Stimulated activated naive B cell treated with anti-CD40 and anti-IgM and Interleukin-4, amounts not matched to agents 10 μg/mL and 1 μg/mL and 100 μg/mL, for 72 hours (primary cell): ENCODE data around the gene LGR6.
A peak's percentile ranks its signal among the peaks of the same experiment; 100 is the strongest.
"Not testable (repeated sequence)": the region's sequence is repeated elsewhere in the genome, so short reads cannot be mapped to it uniquely, and the experiment has no call there.

Experiments
- ATAC-seq, 2 donors: fragments of 150-1000 bp; cut with Tn5 transposase; replicated peaks; 2 replicates each; pipeline ENCODE4 v1.10.0; 2021; ENCODE audit warnings: moderate library complexity in 1 of 2
- DNase-seq: peaks from one replicate; pipeline ENCODE4 v3.0.0; 2021
- H3K27ac Mint-ChIP-seq: one replicate; pipeline ENCODE4 v1.8.0; 2022; ENCODE audit warnings: mild to moderate bottlenecking, mixed read lengths
- H3K27me3 Mint-ChIP-seq, 2 donors: one replicate each; pipeline ENCODE4 v1.8.0; 2022; ENCODE audit warnings: mixed read lengths in 2 of 2
- H3K36me3 Mint-ChIP-seq, 2 donors: one replicate each; pipeline ENCODE4 v1.8.0; 2022; ENCODE audit warnings: mixed read lengths in 2 of 2, mild to moderate bottlenecking in 1 of 2
- H3K4me1 Mint-ChIP-seq, 2 donors: one replicate each; pipeline ENCODE4 v1.8.0; 2022; ENCODE audit warnings: mixed read lengths in 2 of 2, mild to moderate bottlenecking in 1 of 2
- H3K4me3 Mint-ChIP-seq, 2 donors: one replicate each; pipeline ENCODE4 v1.8.0; 2022; ENCODE audit warnings: mild to moderate bottlenecking in 2 of 2, mixed read lengths in 2 of 2, moderate library complexity in 1 of 2
- H3K9me3 Mint-ChIP-seq, 2 donors: one replicate each; pipeline ENCODE4 v1.8.0; 2022; ENCODE audit warnings: mixed read lengths in 2 of 2, mild to moderate bottlenecking in 1 of 2

The LGR6 gene

GRCh38 chr1:202179828-202180750, 13.5 kb upstream of the LGR6 start:
- DNase-seq (no peak), ATAC-seq (peak; percentile 15 to 80)
- H3K4me3 Mint-ChIP-seq: peak overlapping the region; percentile 6 to 64
- peaks cover 30 to 41% of the 10 kb centered on the region in 2 donors for H3K27me3 Mint-ChIP-seq
- H3K27ac Mint-ChIP-seq: no peak overlapping the region
- H3K9me3 Mint-ChIP-seq: no peaks in the 10 kb centered on the region
- H3K36me3 Mint-ChIP-seq: no peaks in the 10 kb centered on the region
- H3K4me1 Mint-ChIP-seq: peaks cover 11 to 27% of the 10 kb centered on the region in 2 donors

DNA sequence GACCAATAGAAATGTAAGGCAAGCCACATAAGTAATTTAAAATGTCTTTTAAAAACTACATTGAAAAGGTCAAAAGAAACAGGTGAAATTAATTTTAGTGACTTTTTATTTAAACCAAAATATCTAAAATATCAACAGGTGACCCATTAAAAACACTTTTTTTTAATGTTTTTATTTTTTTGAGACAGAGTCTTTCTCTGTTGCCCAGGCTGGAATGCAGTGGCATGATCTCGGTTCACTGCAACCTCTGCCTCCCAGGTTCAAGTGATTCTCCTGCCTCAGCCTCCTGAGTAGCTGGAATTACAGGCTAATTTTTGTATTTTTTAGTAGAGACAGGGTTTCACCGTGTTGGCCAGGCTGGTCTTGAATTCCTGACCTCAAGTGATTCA, 12.9 kb upstream of the LGR6 start:
- not testable (repeated sequence) for H3K4me3 Mint-ChIP-seq, H3K27ac Mint-ChIP-seq, H3K9me3 Mint-ChIP-seq, DNase-seq, H3K36me3 Mint-ChIP-seq, ATAC-seq
- H3K4me1 Mint-ChIP-seq: peaks cover 11 to 27% of the 10 kb centered on the region in 2 donors
- H3K27me3 Mint-ChIP-seq: peaks cover 36 to 48% of the 10 kb centered on the region in 2 donors

DNA sequence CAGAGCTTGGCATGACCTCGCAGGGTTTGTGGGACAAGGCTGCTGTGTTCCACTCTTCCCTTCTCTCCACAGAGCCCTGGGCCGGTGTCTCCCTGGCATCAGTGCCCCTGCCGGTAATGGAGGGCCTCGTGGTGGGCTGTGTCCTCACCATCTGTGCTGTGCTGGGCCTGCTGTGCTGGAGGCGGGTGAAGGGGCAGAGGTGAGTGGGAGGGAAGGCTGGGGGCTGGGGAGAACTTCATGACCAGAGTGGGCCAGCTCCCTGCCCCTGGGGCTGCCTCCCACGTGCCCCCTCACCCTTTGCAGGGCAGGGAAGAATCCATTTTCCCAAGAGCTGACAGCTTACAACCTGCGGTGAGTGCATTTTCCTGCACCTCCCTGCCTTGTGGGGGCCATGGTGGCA, 12.0 kb upstream of the LGR6 start:
- no peaks in the 10 kb centered on the region for H3K36me3 Mint-ChIP-seq
- peaks cover 11 to 27% of the 10 kb centered on the region in 2 donors for H3K4me1 Mint-ChIP-seq
- H3K9me3 Mint-ChIP-seq: no peaks in the 10 kb centered on the region
- H3K27ac Mint-ChIP-seq: peak overlapping the region; percentile 0
- ATAC-seq: no peak
- H3K27me3 Mint-ChIP-seq: peaks cover 39 to 56% of the 10 kb centered on the region in 2 donors
- DNase-seq: no peak
- H3K4me3 Mint-ChIP-seq: no peak overlapping the region

GRCh38 chr1:202182040-202182877, 11.3 kb upstream of the LGR6 start:
- Mint-ChIP-seq H3K4me3 (no peak overlapping the region), H3K4me1 (peaks cover 11 to 27% of the 10 kb centered on the region in 2 donors), H3K27ac (peak overlapping the region; percentile 0), H3K36me3 (no peaks in the 10 kb centered on the region), H3K9me3 (no peaks in the 10 kb centered on the region), H3K27me3 (peaks cover 46 to 57% of the 10 kb centered on the region in 2 donors)
- ATAC-seq: no peak
- no peak for DNase-seq

DNA sequence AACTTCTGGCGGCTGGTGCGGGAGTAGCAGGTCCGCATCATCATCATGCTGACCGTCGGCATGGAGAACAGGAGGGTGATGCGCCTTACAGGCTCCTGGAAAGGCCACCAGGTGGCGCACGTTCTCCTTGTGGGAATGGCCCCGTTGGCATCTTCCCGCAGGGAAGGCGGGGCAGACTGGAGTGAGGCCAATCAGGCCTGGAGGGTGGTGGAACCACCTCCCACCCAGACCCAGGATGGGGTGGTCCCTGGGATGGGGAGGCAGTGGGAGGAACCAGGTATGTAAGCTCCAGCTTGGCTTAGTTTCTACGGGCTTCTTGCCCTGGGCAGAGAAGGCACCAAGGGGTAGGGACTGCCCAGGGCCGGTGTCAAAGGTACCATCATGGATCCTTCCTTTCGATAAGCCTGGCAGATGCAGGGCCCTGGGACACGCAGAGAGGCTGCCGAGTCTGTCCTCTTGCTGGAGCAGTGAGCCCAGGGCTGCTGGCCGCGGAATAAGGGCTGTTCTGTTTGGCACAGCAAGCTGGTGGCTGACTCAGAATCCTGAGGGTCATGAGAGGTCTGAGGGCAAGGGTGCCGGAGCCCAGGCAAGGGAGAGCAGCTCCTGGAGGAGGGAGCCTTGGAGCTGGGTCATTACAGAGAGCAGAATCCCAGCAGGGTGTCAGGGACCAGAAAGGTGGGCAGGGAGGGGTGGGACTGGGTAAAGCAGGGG, 8.7 kb upstream of the LGR6 start:
- DNase-seq (peak; percentile 40), ATAC-seq (peak; percentile 54 to 74)
- Mint-ChIP-seq H3K4me1 (peaks cover 10 to 17% of the 10 kb centered on the region in 2 donors), H3K27me3 (peaks cover 47 to 65% of the 10 kb centered on the region in 2 donors), H3K9me3 (no peaks in the 10 kb centered on the region), H3K27ac (no peak overlapping the region), H3K4me3 (no peak overlapping the region), H3K36me3 (no peaks in the 10 kb centered on the region)

DNA sequence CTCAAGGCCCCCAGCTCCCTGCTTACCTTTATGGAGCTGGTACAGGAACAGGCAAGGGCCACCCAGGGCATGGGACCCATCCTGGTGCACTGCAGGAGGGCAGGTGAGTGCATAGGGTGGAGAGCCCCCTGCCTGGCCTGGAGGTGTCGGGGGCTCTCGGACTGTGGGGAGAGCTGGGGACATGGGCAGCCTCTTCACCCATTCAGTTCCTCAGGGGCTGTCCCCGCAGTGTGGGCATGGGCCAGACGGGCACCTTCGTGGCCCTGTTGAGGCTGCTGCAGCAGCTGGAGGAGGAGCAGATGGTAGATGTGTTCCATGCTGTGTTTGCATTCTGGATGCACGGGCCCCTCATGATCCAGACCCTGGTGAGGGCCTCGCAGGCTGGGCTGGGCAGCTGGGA, 7.3 kb upstream of the LGR6 start:
- Mint-ChIP-seq H3K36me3 (no peaks in the 10 kb centered on the region), H3K4me3 (no peak overlapping the region), H3K27me3 (peaks cover 47 to 65% of the 10 kb centered on the region in 2 donors), H3K4me1 (peaks cover 8 to 10% of the 10 kb centered on the region in 2 donors), H3K9me3 (no peaks in the 10 kb centered on the region), H3K27ac (no peak overlapping the region)
- DNase-seq (no peak), ATAC-seq (no peak)

GRCh38 chr1:202187041-202187671, 6.4 kb upstream of the LGR6 start:
- ATAC-seq: no peak
- peaks cover 48 to 62% of the 10 kb centered on the region in 2 donors for H3K27me3 Mint-ChIP-seq
- H3K36me3 Mint-ChIP-seq: no peaks in the 10 kb centered on the region
- H3K4me1 Mint-ChIP-seq: peaks cover 8 to 10% of the 10 kb centered on the region in 2 donors
- H3K4me3 Mint-ChIP-seq: no peak overlapping the region
- no peak overlapping the region for H3K27ac Mint-ChIP-seq
- no peaks in the 10 kb centered on the region for H3K9me3 Mint-ChIP-seq
- no peak for DNase-seq

DNA sequence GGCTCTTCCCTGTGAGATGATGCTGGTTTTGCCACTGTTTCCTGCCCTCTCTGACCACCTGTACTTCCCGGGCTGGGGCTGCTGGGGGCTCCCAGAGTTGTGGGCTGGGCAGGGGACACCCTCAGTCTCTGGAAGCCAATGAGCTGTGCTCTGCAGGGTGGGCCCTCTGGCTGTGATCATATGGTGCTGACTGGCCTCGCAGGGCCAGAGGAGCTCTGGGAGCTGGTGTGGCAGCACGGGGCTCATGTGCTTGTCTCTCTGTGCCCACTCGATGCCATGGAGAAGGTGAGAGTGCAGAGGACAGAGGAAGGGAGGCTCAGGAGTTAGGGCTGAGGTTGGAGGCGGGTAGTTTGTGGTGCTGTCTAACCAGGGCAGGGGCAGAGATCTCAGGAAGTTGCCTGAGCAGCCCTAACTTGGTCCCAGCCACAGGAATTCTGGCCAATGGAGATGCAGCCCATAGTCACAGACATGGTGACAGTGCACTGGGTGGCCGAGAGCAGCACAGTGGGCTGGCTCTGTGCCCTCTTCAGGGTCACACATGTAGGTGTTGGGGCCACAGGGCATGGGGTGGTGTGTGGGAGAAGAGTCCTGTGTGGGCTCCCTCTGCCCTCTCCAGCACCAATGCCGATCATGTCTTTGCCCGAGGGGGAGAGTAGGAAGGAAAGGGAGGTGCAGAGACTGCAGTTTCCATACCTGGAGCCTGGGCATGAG, 5.7 kb upstream of the LGR6 start:
- H3K4me1 Mint-ChIP-seq: peaks cover 10 to 16% of the 10 kb centered on the region in 2 donors
- H3K27ac Mint-ChIP-seq: no peak overlapping the region
- no peak for ATAC-seq
- H3K27me3 Mint-ChIP-seq: peaks cover 53 to 62% of the 10 kb centered on the region in 2 donors
- no peaks in the 10 kb centered on the region for H3K9me3 Mint-ChIP-seq
- no peak overlapping the region for H3K4me3 Mint-ChIP-seq
- no peaks in the 10 kb centered on the region for H3K36me3 Mint-ChIP-seq
- no peak for DNase-seq

DNA sequence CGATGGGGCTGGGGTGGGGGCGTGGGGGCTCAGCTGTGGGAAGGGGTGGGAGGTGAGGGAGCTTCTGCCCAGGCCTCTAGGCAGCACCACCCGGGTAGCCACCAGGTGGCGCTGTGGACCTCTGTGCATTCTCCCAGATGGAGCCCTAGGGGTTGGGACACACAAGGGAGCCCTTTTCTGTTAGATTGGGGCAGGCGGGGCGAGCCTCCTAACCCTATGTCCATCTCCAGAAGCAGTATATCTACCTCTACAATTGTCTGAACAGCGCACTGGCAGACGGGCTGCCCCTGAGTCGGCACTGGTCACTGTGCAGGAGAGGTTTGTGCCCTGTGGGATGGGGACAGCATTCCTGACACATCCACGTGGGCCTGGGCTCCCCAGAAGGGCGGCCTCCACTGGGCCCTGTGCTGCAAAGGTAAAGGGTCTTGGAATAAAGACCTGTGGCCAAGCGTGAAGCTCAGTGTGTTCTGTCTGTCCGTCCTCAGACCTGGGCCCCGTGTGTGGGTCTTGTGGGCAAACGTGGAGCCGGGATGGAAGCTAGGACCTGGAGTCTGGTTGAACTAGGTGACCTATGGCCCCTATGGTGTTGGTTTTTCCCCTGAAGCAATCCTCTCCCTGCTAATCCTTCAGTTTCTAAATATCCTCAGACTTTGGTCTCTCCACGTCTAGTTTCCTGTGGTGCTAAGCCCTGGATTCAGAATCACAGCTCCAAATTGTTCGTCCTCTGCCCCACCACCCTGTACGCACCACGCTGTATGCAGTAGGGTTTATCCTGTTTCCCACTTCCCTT, 4.4 kb upstream of the LGR6 start:
- no peak overlapping the region for H3K27ac Mint-ChIP-seq

GRCh38 chr1:202189918-202190715, 3.5 kb upstream of the LGR6 start:
- no peak overlapping the region for H3K27ac Mint-ChIP-seq
- peaks cover 11 to 25% of the 10 kb centered on the region in 2 donors for H3K4me1 Mint-ChIP-seq
- H3K36me3 Mint-ChIP-seq: no peaks in the 10 kb centered on the region
- no peak for ATAC-seq
- DNase-seq: no peak
- no peak overlapping the region for H3K4me3 Mint-ChIP-seq
- H3K9me3 Mint-ChIP-seq: no peaks in the 10 kb centered on the region
- peaks cover 47 to 61% of the 10 kb centered on the region in 2 donors for H3K27me3 Mint-ChIP-seq

More for the DNA sequence above, 4.4 kb upstream of the LGR6 start:
- H3K9me3 Mint-ChIP-seq: no peaks in the 10 kb centered on the region
- H3K27me3 Mint-ChIP-seq: peaks cover 47 to 59% of the 10 kb centered on the region in 2 donors
- no peaks in the 10 kb centered on the region for H3K36me3 Mint-ChIP-seq
- H3K4me1 Mint-ChIP-seq: peaks cover 10 to 21% of the 10 kb centered on the region in 2 donors
- peak; percentile 44 for DNase-seq
- peak; percentile 74 to 78 for ATAC-seq
- H3K4me3 Mint-ChIP-seq: no peak overlapping the region

- Mint-ChIP-seq H3K27me3 (peaks cover 48 to 61% of the 10 kb centered on the region in 2 donors), H3K4me1 (peaks cover 11 to 27% of the 10 kb centered on the region in 2 donors)
- not testable (repeated sequence) for H3K27ac Mint-ChIP-seq, H3K9me3 Mint-ChIP-seq, H3K4me3 Mint-ChIP-seq, DNase-seq, H3K36me3 Mint-ChIP-seq, ATAC-seq
These were observed 2.2 kb upstream of the LGR6 start for GRCh38 chr1:202191391-202191790.
